GM13976 (cell line): ENCODE measurements around the gene TRIM50.
A peak's percentile ranks its signal among the peaks of the same experiment; 100 is the strongest.
"Not testable (repeated sequence)": the region's sequence is repeated elsewhere in the genome, so short reads cannot be mapped to it uniquely, and the experiment has no call there.

ENCODE experiments used
- DNase-seq: peaks from one replicate; pipeline ENCODE4 v3.0.0; 2012; ENCODE audit warnings: low spot score
- in situ Hi-C: fragments of 300-500 bp; cut with MboI; formaldehyde crosslinking; loops from one replicate; pipeline ENCODE4 v1.12.0; 2022; ENCODE audit warnings: low sequenced_read_pairs, mixed read lengths, inconsistent platforms; ENCODE audit not compliant: unreplicated experiment
- TF ChIP-seq, protein P1 (sequence below): IDR thresholded peaks from 2 replicates; pipeline ENCODE4 v1.5.1; 2012; ENCODE audit warnings: borderline replicate concordance, mild to moderate bottlenecking; ENCODE audit not compliant: insufficient read depth; ENCODE audit errors: extremely low read depth, missing control alignments, control extremely low read depth

The TRIM50 gene

DNA sequence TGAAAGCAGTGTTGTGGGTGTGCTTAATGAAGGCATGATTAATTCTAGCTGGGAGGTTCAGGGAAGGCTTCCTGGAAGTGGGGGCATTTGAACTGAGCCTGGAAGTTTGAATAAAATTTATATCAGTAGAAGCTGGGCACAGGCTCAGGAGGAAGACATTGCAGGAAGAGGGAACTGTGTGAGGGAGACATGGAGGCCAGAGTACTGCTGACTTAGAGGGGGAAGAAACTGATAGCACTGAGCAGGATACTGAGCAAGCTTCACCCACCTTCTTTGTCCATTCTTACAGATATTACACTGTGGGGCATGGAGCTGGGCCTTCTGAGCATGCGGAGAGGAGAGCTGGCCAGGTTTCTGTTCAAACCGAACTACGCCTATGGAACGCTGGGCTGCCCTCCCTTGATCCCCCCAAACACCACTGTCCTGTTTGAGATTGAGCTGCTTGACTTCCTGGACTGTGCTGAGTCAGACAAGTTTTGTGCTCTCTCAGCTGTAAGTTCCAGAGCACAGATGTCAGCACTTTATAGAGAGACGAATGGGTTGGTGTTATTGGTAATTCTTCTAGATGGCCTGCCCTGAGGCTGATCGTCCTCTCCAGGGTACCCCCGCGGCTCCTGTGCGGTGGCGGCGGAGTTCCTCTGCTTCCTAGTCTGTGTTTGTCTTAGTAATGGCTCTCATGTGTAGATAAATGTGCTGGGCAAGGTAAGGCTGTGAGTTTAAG is 2.1 kb upstream of the TRIM50 start:
- TF ChIP-seq, protein P1, sequence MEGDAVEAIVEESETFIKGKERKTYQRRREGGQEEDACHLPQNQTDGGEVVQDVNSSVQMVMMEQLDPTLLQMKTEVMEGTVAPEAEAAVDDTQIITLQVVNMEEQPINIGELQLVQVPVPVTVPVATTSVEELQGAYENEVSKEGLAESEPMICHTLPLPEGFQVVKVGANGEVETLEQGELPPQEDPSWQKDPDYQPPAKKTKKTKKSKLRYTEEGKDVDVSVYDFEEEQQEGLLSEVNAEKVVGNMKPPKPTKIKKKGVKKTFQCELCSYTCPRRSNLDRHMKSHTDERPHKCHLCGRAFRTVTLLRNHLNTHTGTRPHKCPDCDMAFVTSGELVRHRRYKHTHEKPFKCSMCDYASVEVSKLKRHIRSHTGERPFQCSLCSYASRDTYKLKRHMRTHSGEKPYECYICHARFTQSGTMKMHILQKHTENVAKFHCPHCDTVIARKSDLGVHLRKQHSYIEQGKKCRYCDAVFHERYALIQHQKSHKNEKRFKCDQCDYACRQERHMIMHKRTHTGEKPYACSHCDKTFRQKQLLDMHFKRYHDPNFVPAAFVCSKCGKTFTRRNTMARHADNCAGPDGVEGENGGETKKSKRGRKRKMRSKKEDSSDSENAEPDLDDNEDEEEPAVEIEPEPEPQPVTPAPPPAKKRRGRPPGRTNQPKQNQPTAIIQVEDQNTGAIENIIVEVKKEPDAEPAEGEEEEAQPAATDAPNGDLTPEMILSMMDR = no peak
- DNase-seq = no peak
- in situ Hi-C loops = no loop called here

DNA sequence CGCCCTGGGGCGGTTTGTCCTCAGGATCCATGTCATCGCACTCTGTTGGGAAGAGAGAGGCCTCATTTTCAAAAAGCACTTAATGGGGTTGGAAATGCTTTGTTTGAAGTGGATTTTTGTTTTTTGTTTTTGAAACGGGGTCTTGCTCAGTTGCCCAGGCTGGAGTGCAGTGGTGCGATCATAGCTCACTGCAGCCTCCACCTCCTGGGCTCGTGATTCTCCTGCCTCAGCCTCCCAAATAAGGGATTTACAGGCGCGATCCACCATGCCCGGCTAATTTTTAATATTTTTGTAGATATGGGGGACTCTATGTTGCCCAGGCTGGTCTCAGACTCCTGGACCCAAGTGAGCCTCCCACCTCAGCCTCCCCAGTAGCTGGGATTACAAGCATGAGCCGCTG is 814 bp upstream of the TRIM50 start:
- TF ChIP-seq, protein P1 = no peak
- DNase-seq = no peak
- in situ Hi-C loops = no loop called here

DNA sequence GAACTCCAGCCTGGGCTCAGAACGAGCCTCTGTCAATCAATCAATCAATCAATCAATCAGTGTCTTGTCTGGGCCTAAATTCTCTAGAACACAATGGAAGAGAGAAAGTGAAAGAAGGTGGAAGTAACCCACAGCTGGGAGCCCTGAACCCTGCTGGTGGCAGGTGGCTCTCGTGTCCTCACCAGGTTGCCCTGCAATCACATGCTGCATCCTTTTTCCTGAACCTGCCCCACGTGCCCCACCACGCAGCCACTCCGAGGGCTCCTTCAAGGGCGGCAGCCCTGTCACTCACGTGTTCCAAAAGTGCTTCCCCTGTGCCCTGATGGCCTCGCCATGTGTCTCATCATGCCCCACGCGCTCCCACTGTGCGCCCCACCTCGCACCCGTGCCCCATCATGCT is 433 bp downstream of the TRIM50 start:
- in situ Hi-C loops, DNase-seq: not testable (repeated sequence)

DNA sequence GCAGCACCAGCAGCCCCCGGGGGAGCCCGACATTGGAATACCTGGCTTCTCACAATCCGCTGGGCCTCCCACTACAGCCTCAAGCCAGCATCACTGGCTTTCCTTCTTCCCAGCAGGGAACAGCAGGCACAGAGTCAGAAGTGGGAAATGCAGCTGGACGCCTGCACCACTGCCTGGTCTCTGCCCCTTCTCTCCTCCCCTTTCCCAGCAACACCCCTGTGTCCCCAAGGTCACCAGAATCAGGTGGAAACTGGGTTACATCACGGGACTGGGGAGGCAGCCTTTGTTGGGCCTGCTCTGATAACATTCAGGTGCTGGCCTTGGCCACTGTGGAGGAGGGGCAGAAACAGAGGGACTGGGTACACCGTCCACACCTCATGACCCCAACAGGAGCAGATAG is 2.5 kb downstream of the TRIM50 start:
- DNase-seq, in situ Hi-C loops: not testable (repeated sequence)

- TF ChIP-seq, protein P1 = peak; percentile 57
- in situ Hi-C loops = not testable (repeated sequence)
- peak; percentile 89 for DNase-seq
Observed at GRCh38 chr7:73324081-73324845, 3.6 kb downstream of the TRIM50 start.

DNA sequence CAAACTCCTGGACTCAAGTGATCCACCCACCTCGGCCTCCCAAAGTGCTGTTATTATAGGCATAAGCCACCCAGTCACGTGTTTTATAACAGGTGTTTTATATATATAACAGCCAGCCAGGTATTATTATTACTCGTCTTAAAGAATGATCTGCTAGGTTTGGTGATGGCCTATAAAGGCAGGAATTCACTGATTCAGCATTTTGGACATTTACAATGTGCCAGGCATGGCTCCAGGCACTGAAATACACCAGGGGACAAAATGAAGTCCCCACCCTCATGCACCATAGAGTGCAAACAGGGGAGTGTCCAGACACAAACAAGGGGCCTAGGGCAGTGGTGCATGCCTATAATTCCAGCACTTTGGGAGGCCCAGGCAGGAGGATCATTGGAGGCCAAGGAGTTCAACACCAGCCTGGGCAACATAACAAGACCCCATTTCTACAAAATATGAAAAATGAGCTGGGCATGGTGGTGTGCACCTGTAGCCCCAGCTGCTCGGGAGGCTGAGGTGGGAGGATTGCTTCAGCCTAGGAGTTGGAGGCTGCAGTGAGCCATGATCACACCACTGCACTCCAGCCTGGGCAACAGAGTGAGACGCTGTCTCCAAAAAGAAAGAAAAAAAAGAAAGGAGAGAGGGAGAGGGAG is 4.3 kb downstream of the TRIM50 start:
- in situ Hi-C loops, DNase-seq: not testable (repeated sequence)

- in situ Hi-C loops, DNase-seq: not testable (repeated sequence)
Observed at GRCh38 chr7:73320009-73320408, 7.9 kb downstream of the TRIM50 start.

DNA sequence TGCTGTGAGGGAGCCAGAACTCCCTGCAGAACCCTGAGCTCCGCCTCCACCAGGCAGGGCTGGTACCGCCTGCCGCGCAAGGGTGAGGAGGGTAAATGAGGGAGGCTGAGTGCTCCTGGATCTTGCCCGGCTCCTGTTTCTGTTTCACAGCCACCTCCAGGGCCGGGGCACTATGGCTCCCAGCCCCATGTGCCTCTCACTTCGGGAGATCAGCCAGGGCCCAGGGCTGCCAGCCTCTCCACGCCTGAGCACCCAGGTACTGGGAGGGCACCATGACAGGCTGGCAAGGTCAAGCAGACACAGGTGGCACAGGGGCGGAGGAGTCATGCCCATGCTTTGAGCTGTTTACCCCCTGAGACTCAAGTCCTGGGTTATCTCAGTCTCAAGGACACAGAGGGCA is 8.3 kb downstream of the TRIM50 start:
- in situ Hi-C loops, DNase-seq: not testable (repeated sequence)

DNA sequence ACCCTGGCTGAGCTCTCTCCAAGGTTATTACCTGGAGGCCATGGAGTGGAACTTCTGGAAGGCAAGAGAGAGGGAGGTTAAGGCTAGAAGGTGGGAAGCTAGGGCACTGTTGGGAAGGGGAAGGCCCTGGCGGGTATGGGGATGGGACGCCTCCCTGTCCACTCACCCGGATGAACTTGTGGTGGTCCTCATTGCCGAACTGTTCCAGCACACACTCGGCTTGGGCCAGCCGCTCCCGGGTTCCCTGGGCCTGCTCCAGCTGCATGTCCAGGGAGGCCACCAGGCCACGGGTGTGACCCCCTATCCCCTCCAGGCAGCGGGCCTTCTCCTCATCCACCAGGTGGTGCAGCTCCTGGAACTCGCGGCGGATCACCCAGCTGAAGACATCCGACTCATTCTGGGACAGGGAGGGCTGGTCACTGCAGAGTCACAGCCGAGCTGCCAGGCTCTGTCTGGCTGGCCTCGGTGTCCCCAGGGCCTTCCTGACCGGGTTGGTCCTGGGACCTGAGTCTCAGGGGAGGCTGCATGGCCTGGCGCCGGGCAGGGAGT is 9.2 kb downstream of the TRIM50 start:
- DNase-seq, in situ Hi-C loops: not testable (repeated sequence)
